NCI-H69 (cell line): Measurements from ENCODE around the gene LIN28B.
"Not testable (repeated sequence)": the region's sequence is repeated elsewhere in the genome, so short reads cannot be mapped to it uniquely, and the experiment has no call there.

ENCODE experiments used
- DNase-seq: peaks from one replicate; lab custom pipeline; 2025; lab: John Stamatoyannopoulos, UW

Gene LIN28B

DNA sequence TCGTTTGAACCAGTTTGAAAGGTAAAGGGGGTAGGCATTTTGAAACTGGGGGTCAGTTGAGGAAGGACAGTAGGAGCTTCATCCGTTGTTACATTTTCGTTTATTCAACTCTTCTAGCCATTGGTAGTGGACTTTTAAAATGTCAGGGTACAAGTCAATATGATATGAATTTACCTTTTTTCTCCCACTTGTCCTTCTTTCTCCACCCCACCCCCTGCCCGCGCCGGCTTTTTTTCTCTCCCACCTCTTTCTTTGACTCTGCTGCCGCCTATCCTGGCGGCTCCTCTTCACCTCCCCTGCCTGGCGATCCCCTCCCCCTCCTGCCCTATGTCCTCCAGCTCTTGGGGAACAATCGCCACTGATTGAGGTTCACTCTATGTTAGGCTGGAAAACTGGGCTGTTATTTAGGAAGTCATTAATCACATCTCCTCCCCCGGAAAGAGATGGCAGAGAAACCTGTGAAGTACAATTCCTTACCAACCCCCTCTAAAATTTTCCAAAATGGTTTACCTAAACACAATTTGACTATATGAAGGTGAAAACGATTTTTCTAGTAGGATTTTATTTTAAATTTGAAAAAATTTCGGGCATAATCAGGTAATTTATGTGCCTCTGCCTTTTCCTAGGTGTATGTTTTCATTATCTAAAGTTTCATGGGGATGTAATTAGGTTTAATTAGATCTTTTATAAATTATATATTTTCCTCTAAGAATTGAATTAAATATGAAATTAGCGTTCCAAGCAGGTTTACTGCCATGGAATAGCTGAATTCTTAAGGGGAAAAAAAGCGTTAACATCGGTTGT lies 778 bp upstream of the LIN28B start:
- DNase-seq = peak; percentile 95

DNA sequence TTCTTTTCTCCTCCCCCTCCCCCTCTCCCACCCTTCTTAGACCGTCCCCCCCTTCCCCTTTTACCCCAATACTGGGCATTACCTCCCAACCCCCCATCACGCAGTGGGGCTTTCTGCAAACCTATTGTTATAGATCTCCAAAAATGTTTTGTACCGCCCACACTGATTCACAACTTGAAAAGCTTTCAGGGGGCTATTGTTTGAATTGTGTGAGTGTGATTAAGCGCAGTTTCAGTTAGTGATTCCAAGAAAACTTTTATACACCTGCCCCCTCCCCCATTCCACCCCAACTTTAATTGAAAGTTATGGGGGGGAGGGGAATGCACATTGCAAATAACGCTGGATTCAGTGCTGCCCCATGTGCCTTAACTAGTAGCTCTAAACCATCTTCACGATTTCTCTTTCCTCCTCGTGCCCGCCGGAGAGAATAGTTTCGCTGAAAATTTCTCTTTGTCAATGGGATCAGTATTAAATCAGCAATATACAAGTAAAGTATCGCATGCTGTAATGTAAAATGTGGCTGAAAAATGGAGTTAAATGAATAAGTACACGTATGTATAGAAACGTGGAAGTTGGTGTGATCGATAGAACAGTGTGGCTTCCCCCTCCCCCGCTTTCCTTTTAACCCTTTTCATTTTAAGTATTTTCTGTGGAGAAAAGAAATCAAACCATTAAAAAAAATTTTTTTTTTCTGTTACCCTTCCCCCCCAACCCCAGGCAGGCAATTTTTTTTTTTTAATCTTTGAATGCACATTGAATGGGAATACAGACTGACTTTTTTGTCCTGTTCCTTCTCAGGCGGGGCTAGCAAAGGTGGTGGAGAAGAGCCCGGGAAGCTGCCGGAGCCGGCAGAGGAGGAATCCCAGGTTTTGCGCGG lies 632 bp downstream of the LIN28B start:
- peak; percentile 92 for DNase-seq

DNA sequence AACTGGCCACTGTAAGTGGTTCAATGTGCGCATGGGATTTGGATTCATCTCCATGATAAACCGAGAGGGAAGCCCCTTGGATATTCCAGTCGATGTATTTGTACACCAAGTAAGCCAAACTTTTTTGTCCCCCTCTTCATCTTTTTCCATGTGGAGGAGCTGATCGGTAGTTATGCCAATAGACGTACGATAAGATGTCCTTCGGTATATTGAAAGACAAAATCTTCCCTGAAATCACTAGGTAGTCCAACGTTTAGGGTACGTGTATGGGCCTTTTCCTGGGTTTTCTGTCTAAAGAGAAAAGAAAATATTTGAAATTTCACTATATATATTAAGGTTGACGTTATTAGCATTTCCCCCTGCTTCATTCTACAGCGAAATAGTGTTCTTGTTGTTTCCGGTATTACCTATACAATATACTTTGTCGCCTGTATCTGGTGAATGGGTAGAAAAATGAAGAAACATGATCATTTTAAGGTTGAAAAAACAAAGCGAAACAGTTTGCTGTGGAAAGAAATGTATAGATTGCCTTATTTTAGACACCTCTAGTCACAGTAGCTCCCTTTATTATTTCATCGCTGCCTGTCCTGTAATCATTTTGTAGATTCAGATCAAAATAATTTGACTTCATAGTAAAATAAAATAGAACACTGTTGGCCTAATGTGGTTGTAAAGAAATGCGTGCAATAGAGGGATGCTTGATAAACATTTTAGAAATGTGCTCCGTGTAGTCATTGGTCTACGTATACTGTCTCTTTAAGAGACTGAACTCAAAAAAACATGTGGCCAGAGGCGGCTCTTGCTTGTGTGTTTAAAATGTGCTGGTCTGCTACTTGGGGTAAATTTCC lies 1.5 kb downstream of the LIN28B start:
- peak; percentile 84 for DNase-seq

DNA sequence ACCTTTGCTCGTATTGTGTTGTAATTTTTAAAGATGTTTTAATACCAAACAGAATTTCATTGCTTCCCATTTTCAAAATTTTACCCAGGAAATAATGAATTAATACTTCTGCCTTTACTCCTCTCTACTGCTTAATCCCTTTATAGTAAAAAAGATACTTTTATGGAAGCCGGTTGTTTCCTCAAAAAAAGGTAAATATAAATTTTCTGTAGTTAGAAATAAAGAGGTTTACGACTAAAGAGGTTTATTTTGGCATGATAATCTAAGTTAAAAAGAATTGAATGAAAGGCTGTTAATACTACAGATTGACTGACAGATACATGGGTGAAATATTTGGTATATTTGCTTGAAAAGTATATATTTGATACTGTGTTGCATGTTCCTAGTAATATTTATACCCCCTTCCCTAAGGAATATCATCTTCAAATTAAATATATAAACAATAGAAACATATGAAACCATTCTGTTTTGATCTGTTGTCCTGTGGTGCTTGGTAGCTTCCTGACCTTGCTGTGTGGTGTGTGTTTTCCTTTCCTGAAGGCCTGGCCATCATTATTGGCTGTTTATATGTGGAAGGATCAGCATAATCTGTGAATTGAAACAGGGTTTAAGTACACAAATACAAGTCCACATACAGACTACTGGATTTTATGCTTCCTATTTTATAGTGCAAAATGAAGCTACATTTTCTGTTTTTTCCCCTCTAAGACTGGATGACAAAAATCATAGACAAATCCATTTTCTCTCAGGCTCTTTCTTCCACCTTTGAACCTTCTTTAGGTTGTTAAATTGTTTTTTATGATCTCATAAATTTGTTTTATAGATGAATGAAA lies 2.3 kb downstream of the LIN28B start:
- DNase-seq = peak; percentile 52

DNA sequence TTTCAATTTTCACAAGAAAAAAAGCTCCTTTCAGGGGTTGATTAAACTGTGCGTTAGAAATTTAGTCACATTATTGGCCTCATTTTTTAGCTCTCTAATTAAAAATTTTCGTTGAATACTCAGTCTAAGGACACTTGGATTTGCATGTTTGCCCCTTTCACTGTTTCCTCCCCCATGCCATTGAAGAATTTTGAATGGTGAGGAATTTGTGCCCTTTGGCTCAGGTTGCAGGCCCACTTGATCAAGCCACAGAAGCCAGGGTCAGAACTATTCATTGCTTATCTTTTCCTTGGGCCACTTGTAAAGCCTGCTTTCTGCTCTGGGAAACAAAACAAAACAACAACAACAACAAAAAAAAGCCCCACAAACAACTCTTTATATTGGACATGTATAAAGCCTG lies 12.2 kb downstream of the LIN28B start:
- DNase-seq = no peak

DNA sequence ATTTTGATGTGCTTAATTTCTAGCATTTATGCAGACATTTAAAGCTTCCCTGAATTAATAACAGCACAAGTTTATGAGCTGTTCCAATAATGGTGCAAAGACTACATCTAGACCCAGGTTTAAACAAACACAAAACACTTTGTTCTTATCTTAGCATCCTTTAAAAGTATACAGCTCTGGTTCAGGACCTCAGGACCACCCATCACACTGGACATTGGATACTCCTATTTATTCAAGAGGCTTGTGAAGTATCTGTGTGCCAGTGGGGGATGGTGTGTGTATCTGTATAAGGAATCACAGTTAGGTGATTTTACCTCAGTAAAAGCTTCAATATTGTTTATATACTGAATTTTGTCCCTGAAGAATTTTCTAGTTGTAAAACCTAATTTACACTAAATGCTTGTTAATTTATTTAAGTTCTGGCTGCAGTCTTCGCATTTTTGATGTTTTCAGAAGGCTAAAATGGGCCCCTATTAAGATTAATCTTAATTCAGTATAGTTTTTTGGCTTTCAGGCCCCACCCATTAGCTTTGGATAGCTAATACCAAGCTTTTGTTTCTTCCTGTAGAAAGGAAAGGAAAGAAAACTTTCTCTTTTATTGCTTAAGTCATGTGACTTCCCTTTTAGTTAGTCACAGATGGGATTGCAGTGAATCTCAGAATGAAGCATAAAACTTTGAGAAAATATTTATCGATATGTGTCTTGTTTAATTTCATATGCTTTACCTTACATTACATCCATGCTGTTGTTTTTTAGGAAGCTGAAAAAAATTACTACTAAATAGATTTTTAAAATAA lies 13.1 kb downstream of the LIN28B start:
- peak; percentile 22 for DNase-seq

DNA sequence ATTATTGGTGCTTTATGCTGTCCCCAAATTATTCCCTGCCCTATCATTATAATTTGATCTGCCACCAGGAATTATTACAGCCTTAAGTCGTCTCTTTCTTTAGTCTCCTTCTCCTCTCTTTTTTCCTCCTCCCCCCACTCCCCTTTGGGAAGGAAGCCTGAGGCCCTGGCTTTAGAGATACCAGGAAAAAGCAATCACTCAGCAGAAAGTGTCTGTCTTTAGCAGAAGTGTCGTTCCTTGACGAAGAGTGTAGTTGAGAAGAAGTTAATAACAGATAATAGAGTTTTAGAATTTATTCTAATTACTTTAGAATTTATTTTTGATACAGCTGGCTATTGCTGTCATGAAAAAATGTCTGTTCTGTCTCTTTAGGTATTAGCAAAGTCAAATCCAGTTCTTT lies 16.5 kb downstream of the LIN28B start:
- DNase-seq = no peak

DNA sequence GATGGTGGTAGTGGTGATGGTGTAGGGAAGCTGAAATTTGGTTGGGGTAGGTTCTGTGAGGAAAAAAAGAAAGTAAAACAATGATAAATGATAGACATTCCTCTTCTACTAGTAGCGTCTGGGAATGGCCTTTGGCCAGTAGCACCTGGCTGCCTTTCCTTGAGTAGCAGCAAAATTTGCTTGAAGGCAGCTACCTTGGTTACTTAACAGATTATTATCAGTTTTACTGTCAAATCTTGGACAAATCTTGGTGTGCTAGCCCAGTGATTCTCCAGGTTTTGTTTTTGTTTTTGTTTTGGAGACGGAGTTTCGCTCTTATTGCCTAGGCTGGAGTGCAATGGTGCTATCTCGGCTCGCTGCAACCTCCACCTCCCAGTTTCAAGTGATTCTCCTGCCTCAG lies 26.4 kb downstream of the LIN28B start:
- no peak for DNase-seq

DNA sequence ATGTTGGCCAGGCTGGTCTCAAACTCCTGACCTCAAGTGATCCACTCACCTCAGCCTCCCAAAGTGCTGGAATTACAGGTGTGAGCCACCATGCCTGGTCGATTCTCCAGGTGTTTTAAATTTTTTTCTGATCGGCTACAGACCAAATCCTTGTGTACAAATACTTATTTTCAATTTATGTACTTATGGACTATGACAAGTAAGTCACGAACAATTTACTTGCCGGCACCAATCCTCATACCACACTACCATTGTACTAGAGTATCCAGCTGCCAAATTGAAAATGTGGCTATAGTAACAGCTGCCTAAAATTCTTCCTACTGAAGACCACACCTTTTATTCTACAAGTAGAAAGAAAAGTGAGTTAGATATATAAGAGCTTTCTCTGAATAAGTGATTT lies 26.9 kb downstream of the LIN28B start:
- DNase-seq = no peak

DNA sequence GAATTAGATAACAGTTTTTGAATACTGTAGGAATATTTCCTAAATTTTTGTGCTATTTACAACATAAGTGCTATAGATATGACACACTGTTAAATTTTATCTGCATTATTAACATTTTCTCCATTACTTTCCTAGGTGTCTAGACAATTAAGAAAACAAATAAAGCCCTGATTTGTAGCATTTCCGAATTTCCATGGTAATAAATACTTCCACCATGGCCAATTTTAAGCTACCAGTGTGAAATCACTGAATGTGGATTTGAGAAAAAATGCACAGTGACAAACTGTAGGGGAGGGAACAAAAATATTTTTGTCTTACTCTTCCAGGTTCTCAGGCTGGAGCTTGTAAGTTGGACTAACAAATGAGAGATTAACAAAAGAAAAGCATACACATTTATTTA lies 27.9 kb downstream of the LIN28B start:
- DNase-seq = no peak

DNA sequence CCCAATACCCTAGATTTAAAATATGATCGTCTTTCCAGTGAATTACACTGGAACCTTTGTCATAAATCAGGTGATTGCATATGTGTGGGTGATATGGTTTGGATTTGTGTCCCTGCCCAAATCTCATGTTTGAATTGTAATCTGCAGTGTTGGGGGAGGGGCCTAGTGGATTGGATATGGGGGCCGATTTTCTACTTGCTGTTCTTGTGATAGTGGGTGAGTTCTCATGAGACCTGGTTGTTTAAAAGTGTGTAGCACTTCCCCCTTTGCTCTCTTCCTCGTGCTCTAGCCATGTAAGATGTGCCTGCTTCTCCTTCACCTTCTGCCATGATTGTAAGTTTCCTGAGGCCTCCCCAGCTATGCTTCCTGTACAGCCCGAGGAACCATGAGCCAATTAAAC lies 29.0 kb downstream of the LIN28B start:
- not testable (repeated sequence) for DNase-seq

DNA sequence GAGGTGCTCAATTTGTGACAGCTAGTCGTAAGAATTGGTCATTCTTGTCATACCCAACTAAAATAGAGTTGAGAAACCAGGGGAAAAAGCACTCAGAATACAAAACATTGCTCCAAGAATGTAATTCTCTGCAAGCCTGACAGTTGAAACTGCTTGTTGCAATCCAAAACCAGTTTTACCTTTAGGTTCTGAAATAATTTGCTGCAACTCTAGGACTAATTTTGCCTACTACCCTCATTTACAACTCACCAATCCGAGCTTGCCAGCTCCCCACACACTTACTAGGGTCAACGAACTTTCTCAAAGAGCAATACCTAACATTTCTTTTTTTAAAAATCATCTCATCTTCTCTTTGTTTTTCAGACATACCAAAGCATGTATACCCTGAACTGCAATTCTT lies 29.7 kb downstream of the LIN28B start:
- no peak for DNase-seq

DNA sequence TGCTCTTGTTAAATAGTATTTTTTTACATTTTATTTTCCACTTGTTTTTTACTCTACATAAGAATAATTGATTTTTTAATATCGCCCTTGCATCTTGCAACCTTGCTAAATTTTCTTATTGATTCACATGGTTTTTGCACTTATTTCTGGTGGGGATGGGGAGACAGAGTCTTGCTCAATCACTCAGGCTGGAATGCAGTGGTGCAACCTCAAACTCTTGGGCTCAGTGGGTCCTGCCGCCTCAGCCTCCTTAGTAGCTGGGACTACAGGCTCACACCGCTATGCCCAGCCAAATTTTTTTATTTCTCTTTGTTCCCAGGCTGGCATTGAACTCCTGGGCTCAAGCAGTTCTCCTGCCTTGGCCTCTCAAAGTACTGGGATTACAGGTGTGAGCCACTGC lies 30.3 kb downstream of the LIN28B start:
- DNase-seq = no peak

DNA sequence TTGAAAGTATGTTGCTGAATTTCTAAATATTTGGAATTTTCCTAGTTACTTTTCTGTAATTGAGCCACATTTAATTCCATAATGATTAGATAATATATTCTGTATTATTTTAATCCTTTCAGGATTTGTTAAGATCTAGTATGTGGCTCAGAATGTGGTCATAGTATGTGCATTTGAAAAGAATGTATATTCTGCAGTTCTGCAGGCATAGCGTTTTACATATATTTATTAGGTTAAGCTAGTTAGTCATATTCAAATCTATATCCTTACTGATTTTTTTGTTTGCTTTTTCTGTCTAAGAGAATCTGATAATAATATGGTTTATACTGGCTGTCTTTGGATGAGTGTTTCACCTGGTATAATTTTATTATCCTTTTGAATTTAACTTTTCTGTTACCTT lies 33.2 kb downstream of the LIN28B start:
- DNase-seq = no peak

DNA sequence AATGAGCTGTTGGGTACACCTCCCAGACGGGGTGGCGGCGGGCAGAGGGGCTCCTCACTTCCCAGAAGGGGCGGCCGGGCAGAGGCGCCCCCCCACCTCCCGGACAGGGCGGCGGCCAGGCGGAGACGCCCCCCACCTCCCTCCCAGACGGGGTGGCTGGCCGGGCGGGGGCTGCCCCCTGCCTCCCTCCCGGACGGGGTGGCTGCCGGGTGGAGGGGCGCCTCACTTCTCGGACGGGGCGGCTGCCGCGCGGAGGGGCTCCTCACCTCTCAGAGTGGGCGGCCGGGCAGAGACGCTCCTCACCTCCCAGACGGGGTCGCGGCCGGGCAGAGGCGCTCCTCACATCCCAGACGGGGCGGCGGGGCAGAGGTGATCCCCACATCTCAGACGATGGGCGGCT lies 34.2 kb downstream of the LIN28B start:
- DNase-seq = not testable (repeated sequence)

DNA sequence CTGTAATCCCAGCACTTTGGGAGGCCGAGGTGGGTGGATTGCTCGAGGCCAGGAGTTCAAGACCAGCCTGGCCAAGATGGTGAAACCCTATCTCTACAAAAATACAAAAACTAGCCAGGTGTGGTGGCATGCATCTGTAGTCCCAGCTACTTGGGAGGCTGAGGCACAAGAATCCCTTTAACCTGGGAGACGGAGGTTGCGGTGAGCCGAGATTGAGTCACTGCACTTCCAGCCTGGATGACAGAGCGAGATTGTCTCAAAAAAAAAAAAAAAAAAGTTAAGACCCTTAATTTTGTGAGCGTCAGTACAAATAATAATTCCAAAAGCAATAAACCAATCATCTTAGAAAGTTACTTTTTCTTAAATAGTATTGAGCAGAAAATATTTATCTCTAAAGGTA lies 36.7 kb downstream of the LIN28B start:
- not testable (repeated sequence) for DNase-seq

DNA sequence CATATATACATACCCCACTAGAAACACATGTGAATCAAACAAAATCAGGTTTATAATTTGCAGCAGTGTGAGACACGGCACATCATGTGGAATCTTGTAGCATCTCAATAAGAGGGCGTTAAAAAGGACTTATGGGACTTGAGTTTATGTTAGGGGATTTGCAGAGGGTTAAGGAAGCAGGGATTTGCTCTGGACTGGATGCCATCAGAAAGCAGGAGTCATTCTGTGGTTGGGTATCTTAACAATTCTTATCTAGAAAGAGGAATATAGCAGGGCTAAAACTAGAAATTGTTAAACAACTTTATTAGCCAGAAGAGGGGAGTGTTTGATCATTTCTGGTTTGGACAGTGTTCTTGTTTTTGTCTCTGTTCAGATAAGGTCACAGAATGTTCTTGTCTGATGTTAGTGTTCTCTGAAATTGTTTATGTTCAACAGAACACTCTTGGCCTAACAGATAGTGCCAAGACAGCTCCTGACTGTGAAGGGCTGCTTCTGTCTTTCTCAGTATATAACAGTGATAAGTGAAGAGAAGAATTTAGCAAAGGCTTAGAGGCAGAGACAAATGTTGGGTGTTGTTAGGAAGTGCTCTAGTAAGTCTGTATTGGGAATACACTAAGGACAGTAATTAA lies 39.2 kb downstream of the LIN28B start:
- DNase-seq = no peak

DNA sequence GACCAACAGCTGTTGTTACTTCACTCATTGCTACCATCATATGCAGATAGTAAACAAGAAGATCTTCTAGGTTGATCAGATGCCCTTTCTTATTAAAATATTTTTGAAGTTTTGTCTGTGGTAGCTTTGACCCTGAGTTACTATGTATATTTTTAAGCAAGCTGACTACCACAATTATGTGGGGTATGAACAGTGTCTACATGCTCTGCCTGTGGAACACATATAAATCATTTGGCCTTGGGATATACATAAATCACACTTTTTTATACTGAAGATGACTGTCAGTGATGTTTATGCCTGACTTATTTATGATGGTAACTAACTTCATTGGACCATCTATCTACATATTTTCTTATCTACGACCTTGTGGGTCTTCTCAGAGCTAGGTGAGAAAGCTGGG lies 44.2 kb downstream of the LIN28B start:
- DNase-seq = no peak

DNA sequence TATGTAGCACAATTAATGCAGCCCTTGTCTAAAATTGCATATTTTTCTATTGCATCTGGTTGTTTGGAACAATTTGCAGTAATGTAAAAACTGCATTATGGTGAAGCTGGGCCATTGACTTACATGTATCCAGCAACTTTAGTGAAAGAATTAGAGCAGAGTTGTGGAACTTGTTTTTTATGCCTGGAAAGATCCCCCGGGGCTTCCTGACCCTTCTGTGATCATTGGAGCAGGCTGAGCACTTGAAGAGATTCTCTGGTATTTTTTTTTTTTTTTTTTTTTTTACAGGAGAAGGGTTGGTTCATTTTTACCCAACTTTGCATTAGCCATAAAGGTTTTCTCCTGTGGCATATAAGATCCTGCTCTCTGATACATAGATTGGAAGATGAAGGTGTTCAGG lies 45.0 kb downstream of the LIN28B start:
- no peak for DNase-seq

DNA sequence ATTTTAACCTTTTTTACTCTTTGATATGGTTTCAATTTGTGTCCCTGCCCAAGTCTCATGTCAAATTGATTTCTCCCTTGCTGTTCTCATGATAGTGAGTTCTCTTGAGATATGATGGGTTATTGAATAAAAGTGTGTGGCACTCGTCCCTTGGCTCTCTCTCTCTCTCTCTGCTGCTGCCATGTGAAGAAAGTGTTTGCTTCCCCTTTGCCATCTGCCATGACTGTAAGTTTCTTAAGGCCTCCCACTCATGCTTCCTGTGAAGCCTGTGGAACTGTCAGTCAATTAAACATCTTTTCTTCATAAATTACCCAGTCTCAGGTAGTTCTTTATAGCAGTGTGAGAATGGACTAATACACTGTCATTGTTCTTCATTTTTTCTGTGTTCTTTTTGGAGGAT lies 48.5 kb downstream of the LIN28B start:
- DNase-seq = peak; percentile 16
